A673 (cell line): ENCODE data around the gene PVALEF.

Source experiments
- EZH2 ChIP-seq: fragments of 200-600 bp; sonication (generic); IDR thresholded peaks from 2 replicates; pipeline ENCODE4 v1.6.1; 2017; ENCODE audit warnings: borderline replicate concordance, low read depth, mild to moderate bottlenecking, mixed read lengths, antibody characterized with exemption, low read length; ENCODE audit not compliant: poor library complexity, severe bottlenecking
- TF ChIP-seq, protein P1 (sequence below): fragments of 300-800, 200-600 bp; sonication (generic); conservative IDR thresholded peaks from 2 replicates; pipeline ENCODE4 v1.5.1; 2017; ENCODE audit warnings: low read depth, mild to moderate bottlenecking, antibody characterized with exemption, low read length, moderate library complexity, mixed read lengths

GRCh38 chr17:81179861-81180260 is 14.6 kb downstream of the PVALEF start:
- TF ChIP-seq, protein P1, sequence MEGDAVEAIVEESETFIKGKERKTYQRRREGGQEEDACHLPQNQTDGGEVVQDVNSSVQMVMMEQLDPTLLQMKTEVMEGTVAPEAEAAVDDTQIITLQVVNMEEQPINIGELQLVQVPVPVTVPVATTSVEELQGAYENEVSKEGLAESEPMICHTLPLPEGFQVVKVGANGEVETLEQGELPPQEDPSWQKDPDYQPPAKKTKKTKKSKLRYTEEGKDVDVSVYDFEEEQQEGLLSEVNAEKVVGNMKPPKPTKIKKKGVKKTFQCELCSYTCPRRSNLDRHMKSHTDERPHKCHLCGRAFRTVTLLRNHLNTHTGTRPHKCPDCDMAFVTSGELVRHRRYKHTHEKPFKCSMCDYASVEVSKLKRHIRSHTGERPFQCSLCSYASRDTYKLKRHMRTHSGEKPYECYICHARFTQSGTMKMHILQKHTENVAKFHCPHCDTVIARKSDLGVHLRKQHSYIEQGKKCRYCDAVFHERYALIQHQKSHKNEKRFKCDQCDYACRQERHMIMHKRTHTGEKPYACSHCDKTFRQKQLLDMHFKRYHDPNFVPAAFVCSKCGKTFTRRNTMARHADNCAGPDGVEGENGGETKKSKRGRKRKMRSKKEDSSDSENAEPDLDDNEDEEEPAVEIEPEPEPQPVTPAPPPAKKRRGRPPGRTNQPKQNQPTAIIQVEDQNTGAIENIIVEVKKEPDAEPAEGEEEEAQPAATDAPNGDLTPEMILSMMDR, result no peak
- TF ChIP-seq EZH2, result no peak
